Ectodermal cell (in vitro differentiated cells): ENCODE data around the gene PARN.

Experiments
- H3K27ac ChIP-seq: 2 replicates; pipeline ENCODE4 v1.7.0; 2013; ENCODE audit warnings: mild to moderate bottlenecking, low read depth, low read length; ENCODE audit not compliant: insufficient read depth, poor library complexity, severe bottlenecking
- H3K27me3 ChIP-seq: 2 replicates; pipeline ENCODE4 v1.7.0; 2013; ENCODE audit warnings: mild to moderate bottlenecking, low read length; ENCODE audit not compliant: insufficient read depth, control insufficient read depth, poor library complexity, severe bottlenecking
- H3K36me3 ChIP-seq: one replicate; pipeline ENCODE4 v1.7.0; 2013; ENCODE audit warnings: low read length; ENCODE audit not compliant: control insufficient read depth, insufficient read depth
- H3K4me1 ChIP-seq: one replicate; pipeline ENCODE4 v1.7.0; 2013; ENCODE audit warnings: low read length; ENCODE audit not compliant: control insufficient read depth, insufficient read depth
- H3K4me3 ChIP-seq: 2 replicates; pipeline ENCODE4 v1.7.0; 2013; ENCODE audit warnings: low read depth, low read length, control low read depth; ENCODE audit not compliant: insufficient read depth
- H3K9me3 ChIP-seq: 2 replicates; pipeline ENCODE4 v1.7.0; 2013; ENCODE audit warnings: mild to moderate bottlenecking, low read length, moderate library complexity; ENCODE audit not compliant: control insufficient read depth
- WGBS, 2 experiments: methylation state at CpG; one replicate each; pipeline ENCODE4 v1.1.7; 2013; ENCODE audit warnings: missing lambda C conversion rate in 2 of 2; 5-methylcytosine and 5-hydroxymethylcytosine counted together

PARN gene

DNA sequence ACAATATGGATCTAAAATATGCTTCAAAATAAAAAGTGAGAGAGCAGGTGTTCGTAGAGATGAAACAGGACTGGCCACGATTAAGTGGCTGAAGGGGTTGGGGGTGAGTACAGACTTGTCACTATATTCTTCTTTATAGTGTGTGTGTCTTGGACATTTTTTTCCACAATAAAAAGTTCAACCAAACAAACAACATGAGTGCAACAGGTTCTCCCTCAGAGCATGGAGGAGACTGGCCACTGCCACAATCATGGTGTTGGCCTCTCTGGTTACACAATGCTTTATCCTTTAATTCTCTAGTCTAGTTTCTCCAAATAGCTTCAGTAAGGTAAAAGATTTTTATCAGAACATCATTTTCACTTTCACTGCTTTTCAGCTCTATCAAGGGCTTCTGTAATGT, 109.3 kb downstream of the PARN start:
- H3K9me3 ChIP-seq: no peaks in the 10 kb centered on the region
- H3K4me3 ChIP-seq: no peak overlapping the region
- 95 to 97% methylated on average over 2 of the region's 2 CpGs for WGBS, 2 experiments
- H3K27me3 ChIP-seq: no peaks in the 10 kb centered on the region
- peaks cover 10% of the 10 kb centered on the region for H3K4me1 ChIP-seq
- no peak overlapping the region for H3K27ac ChIP-seq
- no peaks in the 10 kb centered on the region for H3K36me3 ChIP-seq

DNA sequence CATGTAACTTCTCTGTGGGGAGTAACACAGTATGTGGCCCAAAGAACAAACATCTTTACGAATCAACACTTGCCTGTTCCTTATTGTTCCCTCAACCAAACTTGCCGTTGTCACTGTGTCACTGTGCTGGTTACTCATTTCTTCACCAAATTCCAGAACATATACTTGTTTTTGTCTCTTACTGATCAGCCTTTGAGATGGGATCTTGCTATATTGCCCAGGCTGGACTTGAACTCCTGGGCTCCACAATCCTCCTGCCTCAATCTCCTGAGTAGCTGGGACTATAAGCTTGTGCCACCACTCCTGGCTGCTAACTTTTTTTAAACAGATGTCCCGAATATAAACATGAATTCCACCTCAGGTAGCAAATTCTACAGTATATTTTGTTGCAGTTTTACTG, 115.1 kb downstream of the PARN start:
- no peaks in the 10 kb centered on the region for H3K9me3 ChIP-seq
- no peaks in the 10 kb centered on the region for H3K4me1 ChIP-seq
- WGBS, 2 experiments: 89 to 94% methylated on average over 3 of the region's 3 CpGs
- no peaks in the 10 kb centered on the region for H3K36me3 ChIP-seq
- H3K27ac ChIP-seq: no peak overlapping the region
- no peak overlapping the region for H3K4me3 ChIP-seq
- H3K27me3 ChIP-seq: no peaks in the 10 kb centered on the region

DNA sequence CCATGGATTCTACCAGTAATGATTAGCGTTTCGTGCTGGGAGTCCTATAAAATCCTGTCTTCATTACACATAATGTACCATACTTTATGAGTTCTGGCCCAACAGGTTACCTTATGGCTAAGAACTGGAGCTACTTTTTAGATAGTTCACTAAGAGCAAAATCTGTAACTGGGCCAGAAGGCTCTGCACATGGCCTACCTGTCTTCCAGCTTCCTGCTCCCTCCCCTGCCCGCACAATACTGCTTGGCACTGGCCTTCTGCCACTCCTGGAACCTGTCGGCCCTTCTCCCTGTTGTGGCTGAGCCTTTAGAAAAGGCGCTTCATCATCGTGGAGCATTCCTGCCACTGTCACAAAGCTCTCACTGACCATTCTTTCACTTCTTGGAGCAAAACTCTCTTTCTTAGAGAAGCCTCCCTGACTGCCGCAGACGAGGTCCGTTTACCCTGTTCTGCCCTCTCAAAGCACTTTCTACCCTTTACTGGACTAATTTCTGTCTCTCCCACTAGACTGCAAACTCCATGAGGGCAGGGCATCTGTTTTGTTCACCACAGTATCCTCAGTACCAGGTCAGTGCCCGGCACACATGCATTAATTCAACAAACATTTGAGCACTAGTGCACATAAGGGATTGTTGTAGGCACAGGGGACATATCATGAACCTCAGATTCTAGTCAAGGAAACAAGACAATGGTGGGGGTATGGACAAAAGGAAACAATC, 116.5 kb downstream of the PARN start:
- Histone ChIP-seq H3K36me3 (no peaks in the 10 kb centered on the region), H3K9me3 (no peaks in the 10 kb centered on the region), H3K4me3 (no peak overlapping the region), H3K4me1 (peaks cover 5% of the 10 kb centered on the region), H3K27ac (no peak overlapping the region), H3K27me3 (no peaks in the 10 kb centered on the region)
- WGBS, 2 experiments: 93% methylated on average over 10 of the region's 10 CpGs

DNA sequence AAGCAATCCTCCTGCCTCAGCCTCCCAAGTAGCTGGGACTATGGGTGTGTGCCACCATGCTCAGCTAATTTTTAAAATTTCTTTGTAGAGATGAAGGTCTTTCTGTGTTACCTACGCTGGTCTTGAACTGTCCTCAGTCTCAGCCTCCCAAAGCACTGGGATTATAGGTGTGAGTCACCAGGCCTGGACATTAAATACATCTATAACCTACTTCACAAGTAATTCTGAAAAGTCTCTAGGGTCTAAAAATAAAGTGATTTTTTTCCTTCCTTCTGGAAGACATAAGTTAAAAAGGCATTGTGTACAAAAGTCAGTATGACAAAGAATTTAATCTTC, 118.3 kb downstream of the PARN start:
- 80 to 89% methylated on average over 1 of the region's 1 CpG for WGBS, 2 experiments
- Histone ChIP-seq H3K27me3 (no peaks in the 10 kb centered on the region), H3K27ac (no peak overlapping the region), H3K4me1 (peaks cover 5% of the 10 kb centered on the region), H3K36me3 (no peaks in the 10 kb centered on the region), H3K9me3 (no peaks in the 10 kb centered on the region), H3K4me3 (no peak overlapping the region)

DNA sequence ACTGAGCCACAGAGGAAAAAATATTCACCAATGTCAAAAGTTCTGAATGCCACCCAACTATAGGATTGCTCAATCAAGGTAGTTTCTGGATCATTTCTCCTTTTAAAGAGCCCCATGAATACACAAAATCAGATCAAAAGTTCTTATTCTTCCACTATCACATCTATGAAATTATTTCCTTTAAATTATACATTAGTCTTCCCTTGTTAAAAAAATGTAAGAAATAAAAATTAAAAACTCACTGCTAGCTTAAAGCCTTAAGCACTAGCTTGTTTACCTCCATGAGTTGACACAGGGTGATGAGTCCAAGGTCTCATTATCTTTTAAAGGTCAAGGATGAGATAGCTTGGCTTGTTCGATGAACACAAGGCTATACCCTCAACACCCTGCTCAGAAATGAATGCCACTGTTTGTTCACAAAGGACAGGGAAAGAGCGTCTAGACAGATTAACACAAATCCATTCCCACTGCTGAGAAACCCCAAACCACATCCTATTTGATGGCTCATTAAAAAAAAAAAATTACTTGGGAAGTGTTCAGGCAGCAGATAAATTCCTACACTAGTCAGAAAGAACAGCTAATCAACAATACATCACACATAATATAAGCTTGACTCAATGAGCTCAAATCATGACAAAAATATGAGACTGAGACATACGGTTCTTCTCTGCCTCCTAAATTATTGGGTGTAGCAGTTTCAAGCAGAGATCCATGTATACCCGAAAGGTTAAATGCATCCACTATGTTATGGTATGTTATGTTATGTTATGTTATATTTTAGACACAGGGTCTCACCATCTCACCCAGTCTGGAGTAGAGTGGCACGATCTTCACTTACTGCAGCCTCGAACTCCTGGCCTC, 118.9 kb downstream of the PARN start:
- Histone ChIP-seq H3K9me3 (no peaks in the 10 kb centered on the region), H3K4me1 (peaks cover 5% of the 10 kb centered on the region), H3K4me3 (no peak overlapping the region), H3K27ac (no peak overlapping the region), H3K36me3 (no peaks in the 10 kb centered on the region), H3K27me3 (no peaks in the 10 kb centered on the region)
- WGBS, 2 experiments: 92 to 94% methylated on average over 6 of the region's 6 CpGs

DNA sequence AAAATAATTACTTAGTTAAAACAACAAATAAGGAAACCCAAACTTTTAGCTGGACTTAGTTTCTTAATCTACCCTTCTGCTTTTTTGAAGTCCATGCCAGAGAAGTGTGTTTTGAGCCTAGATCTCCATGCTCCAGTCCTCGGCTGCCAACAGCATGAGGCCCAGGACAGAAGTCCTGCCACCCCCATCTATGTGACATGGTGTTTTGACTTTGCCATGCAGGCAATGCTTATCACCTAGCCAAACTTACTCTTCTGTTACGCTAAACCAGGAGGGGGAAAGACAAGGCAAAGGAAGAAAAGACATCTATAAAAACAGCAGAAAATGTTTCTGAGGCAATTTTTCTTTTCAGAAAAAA, 119.5 kb downstream of the PARN start:
- Histone ChIP-seq H3K4me3 (no peak overlapping the region), H3K9me3 (no peaks in the 10 kb centered on the region), H3K27ac (no peak overlapping the region), H3K36me3 (no peaks in the 10 kb centered on the region), H3K27me3 (no peaks in the 10 kb centered on the region), H3K4me1 (peaks cover 5% of the 10 kb centered on the region)
- WGBS, 2 experiments: 76 to 79% methylated on average over 2 of the region's 2 CpGs

DNA sequence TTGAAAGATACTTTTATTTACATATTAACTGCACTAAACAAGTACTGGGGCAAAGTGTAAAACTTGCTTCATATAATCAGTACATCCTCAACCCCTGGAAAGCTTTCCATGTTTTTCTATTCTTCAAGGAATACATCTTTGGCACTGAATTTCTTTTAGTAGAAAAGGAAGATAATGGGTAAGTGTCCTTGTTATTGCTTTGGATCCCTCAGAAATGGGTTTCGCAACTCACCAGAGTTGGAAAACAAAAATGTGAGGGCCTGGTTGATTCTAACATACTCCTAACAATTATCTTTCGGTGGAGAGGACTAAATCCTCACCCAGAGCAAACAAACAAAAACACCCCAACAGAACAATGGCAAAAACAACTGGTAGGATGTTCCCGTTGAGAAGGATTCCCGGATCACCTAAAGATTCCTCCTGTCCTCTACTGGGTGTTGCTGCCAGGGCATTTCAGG, 120.4 kb downstream of the PARN start:
- 33 to 44% methylated on average over 4 of the region's 4 CpGs for WGBS, 2 experiments
- H3K36me3 ChIP-seq: no peaks in the 10 kb centered on the region
- no peaks in the 10 kb centered on the region for H3K27me3 ChIP-seq
- H3K4me1 ChIP-seq: peaks cover 5% of the 10 kb centered on the region
- H3K4me3 ChIP-seq: no peak overlapping the region
- H3K27ac ChIP-seq: no peak overlapping the region
- no peaks in the 10 kb centered on the region for H3K9me3 ChIP-seq

DNA sequence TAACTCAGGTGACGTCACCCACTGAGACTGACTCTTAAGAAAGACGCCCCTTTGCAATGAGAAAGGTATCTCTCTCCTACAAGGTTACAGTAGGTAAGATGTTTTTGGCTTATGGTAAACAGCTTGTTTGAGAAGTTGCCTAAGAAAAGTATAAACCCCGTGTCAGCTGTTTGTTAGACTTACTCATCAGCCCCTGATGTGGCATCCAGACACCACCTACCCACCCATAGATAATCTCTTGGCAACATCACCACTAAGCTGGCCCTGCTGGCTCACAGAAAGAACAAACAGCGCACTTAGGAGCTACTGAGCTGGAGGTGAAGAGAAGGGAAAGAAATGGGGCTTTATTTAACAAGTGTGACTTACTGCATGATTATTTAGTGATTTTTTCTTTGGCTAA, 121.0 kb downstream of the PARN start:
- 92 to 98% methylated on average over 3 to 4 of the region's 4 CpGs for WGBS, 2 experiments
- Histone ChIP-seq H3K36me3 (no peaks in the 10 kb centered on the region), H3K27me3 (no peaks in the 10 kb centered on the region), H3K4me3 (no peak overlapping the region), H3K4me1 (peaks cover 5% of the 10 kb centered on the region), H3K9me3 (no peaks in the 10 kb centered on the region), H3K27ac (no peak overlapping the region)

DNA sequence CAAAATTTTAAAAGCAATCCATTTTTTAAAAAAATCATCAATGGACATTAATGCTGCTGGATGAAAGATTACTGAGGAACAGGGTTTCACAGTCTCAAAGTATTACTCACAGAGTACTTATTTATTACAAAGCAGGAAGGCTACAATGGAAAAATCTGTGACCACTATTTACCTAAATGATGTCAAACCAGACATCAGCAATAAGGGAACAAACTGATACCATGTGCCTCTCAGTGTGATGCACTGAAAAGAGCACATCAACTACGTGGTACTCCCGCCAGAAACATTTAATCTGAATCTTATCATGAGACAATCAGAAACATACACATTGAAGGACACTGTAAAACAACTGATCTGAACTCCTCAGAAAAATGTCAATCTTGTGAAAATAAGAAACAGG, 124.2 kb downstream of the PARN start:
- Histone ChIP-seq H3K27ac (no peak overlapping the region), H3K36me3 (no peaks in the 10 kb centered on the region), H3K4me1 (peaks cover 27% of the 10 kb centered on the region), H3K4me3 (no peak overlapping the region), H3K9me3 (no peaks in the 10 kb centered on the region), H3K27me3 (no peaks in the 10 kb centered on the region)
- WGBS, 2 experiments: 83 to 92% methylated on average over 2 of the region's 2 CpGs

DNA sequence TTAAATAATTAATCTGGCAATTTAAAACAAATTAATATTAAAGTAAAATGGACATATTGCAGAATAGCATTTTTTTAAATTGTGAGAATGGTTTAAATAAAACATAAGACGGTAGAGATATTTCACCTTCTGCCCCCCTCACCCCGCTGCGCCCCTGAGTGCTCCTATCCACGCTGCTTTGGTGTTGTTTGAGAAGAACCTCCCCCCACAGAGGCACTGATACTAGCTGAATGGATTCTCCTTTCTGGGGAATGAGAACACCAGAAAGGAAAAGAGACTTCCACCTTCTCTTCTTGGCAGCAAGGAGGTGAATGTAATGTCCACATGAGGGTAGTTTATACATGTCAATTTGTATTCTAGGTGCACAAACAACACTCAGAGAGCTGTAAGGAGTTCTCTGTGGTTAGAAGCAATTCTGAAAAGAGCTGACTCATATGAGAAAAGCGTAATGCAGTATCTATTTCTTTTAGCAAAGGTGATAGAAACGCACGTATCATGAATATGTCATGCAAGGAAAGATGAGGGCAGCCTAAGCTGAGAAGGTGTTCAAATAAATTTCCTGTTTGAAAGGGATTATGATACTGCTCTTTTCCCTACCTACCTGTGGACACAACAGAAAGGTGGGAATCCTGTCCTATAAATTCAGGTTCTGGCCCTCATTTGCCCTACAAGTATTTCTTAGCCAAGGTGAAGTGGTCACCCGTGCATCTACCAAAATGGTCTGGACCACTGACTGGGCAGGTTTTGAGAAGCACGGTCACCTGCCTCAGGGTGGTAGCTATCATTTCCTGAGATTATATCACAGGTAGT, 126.9 kb downstream of the PARN start:
- WGBS, 2 experiments: 83 to 92% methylated on average over 8 to 9 of the region's 9 CpGs
- H3K27me3 ChIP-seq: no peaks in the 10 kb centered on the region
- H3K4me1 ChIP-seq: peaks cover 22% of the 10 kb centered on the region
- no peak overlapping the region for H3K27ac ChIP-seq
- no peak overlapping the region for H3K4me3 ChIP-seq
- H3K36me3 ChIP-seq: no peaks in the 10 kb centered on the region
- no peaks in the 10 kb centered on the region for H3K9me3 ChIP-seq
